GM12874 (cell line): ENCODE results near the gene ZPBP.

Experiments
- TF ChIP-seq, protein P1 (sequence below): IDR thresholded peaks from 2 replicates; pipeline ENCODE4 v1.5.1; 2011; ENCODE audit warnings: low read depth, mild to moderate bottlenecking, control low read depth, low read length, moderate library complexity; ENCODE audit not compliant: insufficient read depth

Gene ZPBP

GRCh38 chr7:49931627-49932026, 161.4 kb downstream of the ZPBP start:
- TF ChIP-seq, protein P1, sequence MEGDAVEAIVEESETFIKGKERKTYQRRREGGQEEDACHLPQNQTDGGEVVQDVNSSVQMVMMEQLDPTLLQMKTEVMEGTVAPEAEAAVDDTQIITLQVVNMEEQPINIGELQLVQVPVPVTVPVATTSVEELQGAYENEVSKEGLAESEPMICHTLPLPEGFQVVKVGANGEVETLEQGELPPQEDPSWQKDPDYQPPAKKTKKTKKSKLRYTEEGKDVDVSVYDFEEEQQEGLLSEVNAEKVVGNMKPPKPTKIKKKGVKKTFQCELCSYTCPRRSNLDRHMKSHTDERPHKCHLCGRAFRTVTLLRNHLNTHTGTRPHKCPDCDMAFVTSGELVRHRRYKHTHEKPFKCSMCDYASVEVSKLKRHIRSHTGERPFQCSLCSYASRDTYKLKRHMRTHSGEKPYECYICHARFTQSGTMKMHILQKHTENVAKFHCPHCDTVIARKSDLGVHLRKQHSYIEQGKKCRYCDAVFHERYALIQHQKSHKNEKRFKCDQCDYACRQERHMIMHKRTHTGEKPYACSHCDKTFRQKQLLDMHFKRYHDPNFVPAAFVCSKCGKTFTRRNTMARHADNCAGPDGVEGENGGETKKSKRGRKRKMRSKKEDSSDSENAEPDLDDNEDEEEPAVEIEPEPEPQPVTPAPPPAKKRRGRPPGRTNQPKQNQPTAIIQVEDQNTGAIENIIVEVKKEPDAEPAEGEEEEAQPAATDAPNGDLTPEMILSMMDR, result no peak

GRCh38 chr7:49928787-49929186, 164.3 kb downstream of the ZPBP start:
- TF ChIP-seq, protein P1, result no peak

GRCh38 chr7:49927631-49928030, 165.4 kb downstream of the ZPBP start:
- TF ChIP-seq, protein P1, result no peak

DNA sequence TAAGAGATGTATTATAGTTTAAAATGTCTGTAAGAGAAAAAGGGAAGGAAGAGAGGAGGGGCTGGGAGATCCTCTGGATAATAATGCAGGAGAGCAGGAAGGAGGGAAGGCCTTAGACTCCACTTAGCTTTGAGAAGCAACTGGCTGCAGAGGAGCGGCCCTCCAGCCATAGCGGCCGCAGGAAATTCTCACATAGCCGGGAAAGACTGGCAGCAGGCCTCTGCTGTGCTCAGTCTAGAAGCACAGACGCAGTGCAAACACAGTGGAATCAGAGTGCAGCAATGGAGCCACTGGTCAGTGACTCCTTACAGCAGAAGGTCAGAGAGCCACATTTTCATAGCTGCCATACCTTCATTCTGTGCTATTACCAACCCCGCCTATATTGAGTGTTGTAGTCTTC, 166.3 kb downstream of the ZPBP start:
- TF ChIP-seq, protein P1, result no peak

DNA sequence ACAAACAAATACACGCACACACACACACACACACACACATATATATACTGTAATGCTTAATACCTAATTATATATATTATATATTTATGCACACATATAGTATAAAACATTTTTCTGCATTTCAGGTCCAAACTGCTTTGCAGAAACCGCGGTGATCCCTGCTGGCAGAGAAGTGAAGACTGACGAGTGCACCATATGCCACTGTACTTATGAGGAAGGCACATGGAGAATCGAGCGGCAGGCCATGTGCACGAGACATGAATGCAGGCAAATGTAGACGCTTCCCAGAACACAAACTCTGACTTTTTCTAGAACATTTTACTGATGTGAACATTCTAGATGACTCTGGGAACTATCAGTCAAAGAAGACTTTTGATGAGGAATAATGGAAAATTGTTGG, 181.1 kb downstream of the ZPBP start:
- TF ChIP-seq, protein P1, result no peak

- TF ChIP-seq, protein P1, result no peak
These were observed 198.5 kb downstream of the ZPBP start for GRCh38 chr7:49894543-49894942.

DNA sequence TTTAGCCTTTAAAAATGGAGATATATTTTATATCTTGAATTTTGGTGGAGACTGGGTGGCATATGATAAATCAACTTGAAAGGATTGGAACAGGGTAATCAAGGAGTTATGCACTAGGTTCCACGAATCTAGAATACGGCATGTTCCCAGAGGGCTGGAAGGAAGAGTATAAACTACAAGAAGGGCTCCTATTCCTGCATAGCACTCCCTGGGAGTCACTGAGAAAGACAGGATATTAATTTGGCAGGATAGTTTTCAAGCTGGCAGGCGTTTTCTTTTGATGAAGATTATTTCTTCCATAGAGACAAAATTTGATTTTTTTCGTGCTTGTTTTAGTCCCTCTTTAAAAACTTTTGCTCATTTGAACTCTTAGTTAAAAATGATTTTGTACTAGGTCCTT, 199.9 kb downstream of the ZPBP start:
- TF ChIP-seq, protein P1, result no peak

DNA sequence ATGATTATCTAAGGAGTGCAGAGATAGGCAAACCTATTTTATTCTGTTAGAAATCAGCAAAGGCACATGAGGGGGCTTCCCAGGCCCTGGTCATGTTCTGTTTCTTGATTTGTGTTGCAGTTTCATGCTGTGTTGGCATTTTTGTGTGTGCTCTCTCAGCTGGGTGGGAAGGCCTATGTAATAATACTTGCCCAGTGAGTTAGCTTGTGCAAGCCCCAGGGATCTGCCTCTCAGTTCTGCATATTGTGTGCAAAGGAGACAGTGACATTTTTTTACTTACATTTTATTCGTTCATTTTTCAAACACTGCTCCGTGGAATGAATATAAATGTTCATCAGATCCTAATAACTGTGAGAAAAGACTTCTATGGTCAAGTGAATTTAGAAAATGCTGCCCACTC, 200.6 kb downstream of the ZPBP start:
- TF ChIP-seq, protein P1, result no peak
